Left lung (tissue), 10 donors: ENCODE data around the gene PICALM. TPM values are rescaled to one million over a fixed set of nuclear protein-coding genes. Genes with fewer than 3 reads are reported as not detected.

Experiments used
- ATAC-seq: fragments of 200-7000 bp; cut with Tn5 transposase; one replicate; pipeline ENCODE4 v1.9.1; 2020; ENCODE audit warnings: moderate library complexity
- DNase-seq, 4 donors: peaks; one replicate each; pipeline ENCODE4 v3.0.0-alpha.2; 2013 to 2020
- H3K27ac ChIP-seq, 2 donors: fragments of 200-600 bp; sonication (generic) in 1 of 2; one replicate each; pipeline versions ENCODE4 v1.5.0 to v1.8.0; 2020 to 2021
- H3K27me3 ChIP-seq, 2 donors: fragments of 200-600 bp; sonication (generic) in 1 of 2; one replicate each; pipeline versions ENCODE4 v1.5.0 to v1.8.0; 2020 to 2021
- H3K36me3 ChIP-seq, 2 donors: fragments of 200-600 bp; sonication (generic) in 1 of 2; one replicate each; pipeline versions ENCODE4 v1.5.0 to v1.8.0; 2020 to 2021
- H3K4me1 ChIP-seq, 2 donors: fragments of 200-600 bp; one replicate each; pipeline ENCODE4 v1.8.0; 2021
- H3K4me3 ChIP-seq, 2 donors: fragments of 200-600 bp; sonication (generic) in 1 of 2; one replicate each; pipeline versions ENCODE4 v1.5.0 to v1.8.0; 2020 to 2021; ENCODE audit warnings: mild to moderate bottlenecking in 1 of 2
- H3K9me3 ChIP-seq, 2 donors: fragments of 200-600 bp; sonication (generic) in 1 of 2; one replicate each; pipeline versions ENCODE4 v1.5.0 to v1.8.0; 2020 to 2021
- CTCF ChIP-seq, 2 donors: fragments of 200-600 bp; sonication (generic) in 1 of 2; IDR thresholded peaks; one replicate each; pipeline versions ENCODE4 v1.5.0 to v1.8.0; 2021; ENCODE audit warnings: antibody characterized with exemption in 2 of 2
- intact Hi-C, 2 donors: fragments of 100-400 bp; cut with DNase I; formaldehyde crosslinking; loops; one replicate each; pipeline versions ENCODE4 v1.11.2 to v1.14.2; 2022
- polyA plus RNA-seq, 6 donors: library from polyadenylated mRNA; unstranded; fragments of 120-200 nt; gene quantifications; one replicate each; pipeline ENCODE4 v1.2.1, GENCODE V29; 2013; ENCODE audit not compliant: insufficient read length in 6 of 6
- total RNA-seq, 2 donors: library from RNA; stranded (reverse); fragmentation: NEBNext Ultra II Directional; extraction: Animal tissue kit (Norgen Biotek cat#: 25700); gene quantifications; one replicate each; pipeline ENCODE4 v1.2.1, GENCODE V29; 2021
- donor health status: DM: no; HTN: yes; CAD: no.
- donor health status: DM: no; HTN: no; CAD: no.

PICALM gene
- total and polyA plus RNA-seq, 8 donors: 159 to 216 (median 182) TPM

GRCh38 chr11:86034710-86035109, 34.2 kb downstream of the PICALM start:
- Histone ChIP-seq H3K27ac (no peak overlapping the region), H3K9me3 (no peaks in the 10 kb centered on the region), H3K36me3 (peaks cover 0 to 15% of the 10 kb centered on the region in 2 donors), H3K4me3 (no peak overlapping the region), H3K4me1 (peaks cover 10 to 33% of the 10 kb centered on the region in 2 donors), H3K27me3 (no peaks in the 10 kb centered on the region)
- DNase-seq (no peak), ATAC-seq (no peak)
- TF ChIP-seq CTCF (IDR thresholded peaks at IDR 0.05): no peak
- intact Hi-C loops: loop anchor here in 1 of 2 donors (10.0 kb wide), 1 partner anchor 160 kb away; no protein-coding TSS in a partner anchor

- Histone ChIP-seq H3K36me3 (peaks cover 0 to 65% of the 10 kb centered on the region in 2 donors), H3K9me3 (no peaks in the 10 kb centered on the region), H3K4me3 (no peak overlapping the region), H3K27me3 (no peaks in the 10 kb centered on the region), H3K4me1 (peaks cover 0 to 18% of the 10 kb centered on the region in 2 donors), H3K27ac (peak overlapping the region in 1 of 2 donors; percentile 38)
- no peak for TF ChIP-seq CTCF (IDR thresholded peaks at IDR 0.05)
- ATAC-seq: peak; percentile 17
- intact Hi-C loops: no loop called here
- no peak for DNase-seq
These were observed 47.5 kb downstream of the PICALM start for GRCh38 chr11:86021377-86021776.

DNA sequence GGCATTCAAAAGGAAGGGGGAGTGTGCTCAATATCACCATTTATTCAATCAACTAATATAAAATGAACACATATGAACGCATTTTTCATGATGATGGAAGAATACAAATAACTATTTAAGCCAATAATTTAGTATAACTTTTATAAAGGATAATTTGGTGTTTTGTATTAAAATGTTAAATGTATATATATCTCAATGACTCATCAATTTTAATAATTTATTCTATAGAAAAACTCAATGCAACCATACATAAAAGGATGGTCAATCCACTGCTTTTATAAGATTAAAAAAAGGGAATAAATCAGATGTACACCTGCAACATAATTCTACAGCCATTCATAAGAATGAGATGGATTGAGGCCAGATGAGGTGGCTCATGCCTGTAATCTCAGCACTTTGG, 50.6 kb downstream of the PICALM start:
- DNase-seq: no peak
- Histone ChIP-seq H3K9me3 (no peaks in the 10 kb centered on the region), H3K27ac (no peak overlapping the region), H3K4me3 (no peak overlapping the region), H3K27me3 (no peaks in the 10 kb centered on the region), H3K4me1 (peaks cover 0 to 18% of the 10 kb centered on the region in 2 donors), H3K36me3 (peaks cover 0 to 56% of the 10 kb centered on the region in 2 donors)
- TF ChIP-seq CTCF (IDR thresholded peaks at IDR 0.05): no peak
- intact Hi-C loops: no loop called here
- ATAC-seq: no peak

- no peak for TF ChIP-seq CTCF (IDR thresholded peaks at IDR 0.05)
- DNase-seq (no peak), ATAC-seq (no peak)
- Histone ChIP-seq H3K9me3 (no peaks in the 10 kb centered on the region), H3K27me3 (no peaks in the 10 kb centered on the region), H3K4me3 (no peak overlapping the region), H3K27ac (no peak overlapping the region), H3K36me3 (peaks cover 0 to 73% of the 10 kb centered on the region in 2 donors), H3K4me1 (peaks cover 0 to 9% of the 10 kb centered on the region in 2 donors)
- intact Hi-C loops: no loop called here
These were observed 52.4 kb downstream of the PICALM start for GRCh38 chr11:86016451-86016850.

GRCh38 chr11:86015699-86016098, 53.2 kb downstream of the PICALM start:
- intact Hi-C loops: no loop called here
- no peaks in the 10 kb centered on the region for H3K9me3 ChIP-seq
- ATAC-seq: no peak
- H3K27ac ChIP-seq: no peak overlapping the region
- DNase-seq: no peak
- H3K36me3 ChIP-seq: peaks cover 0 to 74% of the 10 kb centered on the region in 2 donors
- H3K27me3 ChIP-seq: no peaks in the 10 kb centered on the region
- no peak for TF ChIP-seq CTCF (IDR thresholded peaks at IDR 0.05)
- H3K4me1 ChIP-seq: peaks cover 0 to 3% of the 10 kb centered on the region in 2 donors
- no peak overlapping the region for H3K4me3 ChIP-seq
